ENCODE data around the gene NR1I3.

DNA sequence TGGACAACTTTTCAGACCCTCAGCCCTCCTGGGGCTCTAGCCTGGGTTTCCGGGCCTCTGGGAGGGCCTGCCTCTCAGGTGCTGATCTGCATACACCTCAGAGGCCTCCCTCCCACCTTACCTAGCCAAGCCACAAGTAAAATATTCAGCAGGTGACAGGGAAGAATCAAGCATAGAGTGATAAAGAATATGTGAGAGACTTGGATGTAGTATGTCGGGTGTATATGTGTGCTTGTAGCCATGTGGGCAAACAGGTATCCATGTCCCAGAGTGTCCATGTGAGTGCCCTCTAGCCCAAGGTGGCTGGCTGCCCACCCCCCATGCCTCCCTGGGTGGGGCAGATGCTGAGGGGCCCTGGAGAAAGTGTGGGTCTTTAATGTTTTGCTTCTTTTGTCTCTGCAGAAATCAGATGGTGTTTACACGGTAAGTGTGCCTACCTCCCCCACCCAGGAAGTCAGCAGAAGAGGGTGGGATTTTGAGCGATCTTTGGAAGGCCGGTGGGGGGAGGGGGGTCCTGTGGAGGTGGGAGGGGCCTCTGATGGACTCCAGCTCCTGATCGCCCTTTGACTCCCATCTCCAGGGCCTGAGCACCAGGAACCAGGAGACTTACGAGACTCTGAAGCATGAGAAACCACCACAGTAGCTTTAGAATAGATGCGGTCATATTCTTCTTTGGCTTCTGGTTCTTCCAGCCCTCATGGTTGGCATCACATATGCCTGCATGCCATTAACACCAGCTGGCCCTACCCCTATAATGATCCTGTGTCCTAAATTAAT lies 19.5 kb downstream of the NR1I3 start:
- TF ChIP-seq, protein P1, sequence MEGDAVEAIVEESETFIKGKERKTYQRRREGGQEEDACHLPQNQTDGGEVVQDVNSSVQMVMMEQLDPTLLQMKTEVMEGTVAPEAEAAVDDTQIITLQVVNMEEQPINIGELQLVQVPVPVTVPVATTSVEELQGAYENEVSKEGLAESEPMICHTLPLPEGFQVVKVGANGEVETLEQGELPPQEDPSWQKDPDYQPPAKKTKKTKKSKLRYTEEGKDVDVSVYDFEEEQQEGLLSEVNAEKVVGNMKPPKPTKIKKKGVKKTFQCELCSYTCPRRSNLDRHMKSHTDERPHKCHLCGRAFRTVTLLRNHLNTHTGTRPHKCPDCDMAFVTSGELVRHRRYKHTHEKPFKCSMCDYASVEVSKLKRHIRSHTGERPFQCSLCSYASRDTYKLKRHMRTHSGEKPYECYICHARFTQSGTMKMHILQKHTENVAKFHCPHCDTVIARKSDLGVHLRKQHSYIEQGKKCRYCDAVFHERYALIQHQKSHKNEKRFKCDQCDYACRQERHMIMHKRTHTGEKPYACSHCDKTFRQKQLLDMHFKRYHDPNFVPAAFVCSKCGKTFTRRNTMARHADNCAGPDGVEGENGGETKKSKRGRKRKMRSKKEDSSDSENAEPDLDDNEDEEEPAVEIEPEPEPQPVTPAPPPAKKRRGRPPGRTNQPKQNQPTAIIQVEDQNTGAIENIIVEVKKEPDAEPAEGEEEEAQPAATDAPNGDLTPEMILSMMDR (IDR thresholded peaks at IDR 0.05) = no peak
- no peak for TF ChIP-seq EZH2 (IDR thresholded peaks at IDR 0.05; ENCODE audit: borderline replicate concordance, insufficient read depth, low read depth, low read length, poor library complexity, severe bottlenecking)
